Left ventricle myocardium inferior (tissue), 1 donor: ENCODE measurements around the gene GEN1. TPM values are rescaled to one million over a fixed set of nuclear protein-coding genes. Genes with fewer than 3 reads are reported as not detected.

Experiments used
- DNase-seq: peaks from one replicate; pipeline ENCODE4 v3.0.0-alpha.2; 2020
- H3K27ac ChIP-seq: fragments of 200-600 bp; replicated peaks from 2 replicates; pipeline ENCODE4 v1.8.0; 2021
- H3K27me3 ChIP-seq: fragments of 200-600 bp; 2 replicates; pipeline ENCODE4 v1.8.0; 2021; ENCODE audit warnings: low read depth
- H3K36me3 ChIP-seq: fragments of 200-600 bp; 2 replicates; pipeline ENCODE4 v1.8.0; 2021
- H3K4me1 ChIP-seq: fragments of 200-600 bp; 2 replicates; pipeline ENCODE4 v1.8.0; 2021
- H3K4me3 ChIP-seq: fragments of 200-600 bp; 2 replicates; pipeline ENCODE4 v1.8.0; 2021; ENCODE audit warnings: mild to moderate bottlenecking, moderate library complexity
- H3K9me3 ChIP-seq: fragments of 200-600 bp; replicated peaks from 2 replicates; pipeline ENCODE4 v1.8.0; 2021
- intact Hi-C: fragments of 100-400 bp; cut with micrococcal nuclease; formaldehyde crosslinking; loops from one replicate; pipeline ENCODE4 v1.11.0; 2022
- total RNA-seq: library from RNA; stranded (reverse); fragmentation: NEBNext Ultra II Directional; extraction: Animal tissue kit (Norgen Biotek cat#: 25700); gene quantifications from one replicate; pipeline ENCODE4 v1.2.1, GENCODE V29; 2021
- TF ChIP-seq, protein P1 (sequence below): fragments of 200-600 bp; IDR thresholded peaks from 2 replicates; pipeline ENCODE4 v1.8.0; 2021; ENCODE audit warnings: antibody characterized with exemption, mild to moderate bottlenecking, borderline replicate concordance
- donor health status: DM: no; HTN: yes; CAD: no; lungs with severe emphysema.

Gene GEN1
- total RNA-seq, 1 donor from 2014 or later: 4.3 TPM

GRCh38 chr2:17803497-17803896 is 49.6 kb downstream of the GEN1 start:
- H3K4me3 ChIP-seq: no peak overlapping the region
- no peaks in the 10 kb centered on the region for H3K27me3 ChIP-seq
- no peak for DNase-seq
- peaks cover 24% of the 10 kb centered on the region for H3K4me1 ChIP-seq
- H3K27ac ChIP-seq: no peak overlapping the region
- TF ChIP-seq, protein P1, sequence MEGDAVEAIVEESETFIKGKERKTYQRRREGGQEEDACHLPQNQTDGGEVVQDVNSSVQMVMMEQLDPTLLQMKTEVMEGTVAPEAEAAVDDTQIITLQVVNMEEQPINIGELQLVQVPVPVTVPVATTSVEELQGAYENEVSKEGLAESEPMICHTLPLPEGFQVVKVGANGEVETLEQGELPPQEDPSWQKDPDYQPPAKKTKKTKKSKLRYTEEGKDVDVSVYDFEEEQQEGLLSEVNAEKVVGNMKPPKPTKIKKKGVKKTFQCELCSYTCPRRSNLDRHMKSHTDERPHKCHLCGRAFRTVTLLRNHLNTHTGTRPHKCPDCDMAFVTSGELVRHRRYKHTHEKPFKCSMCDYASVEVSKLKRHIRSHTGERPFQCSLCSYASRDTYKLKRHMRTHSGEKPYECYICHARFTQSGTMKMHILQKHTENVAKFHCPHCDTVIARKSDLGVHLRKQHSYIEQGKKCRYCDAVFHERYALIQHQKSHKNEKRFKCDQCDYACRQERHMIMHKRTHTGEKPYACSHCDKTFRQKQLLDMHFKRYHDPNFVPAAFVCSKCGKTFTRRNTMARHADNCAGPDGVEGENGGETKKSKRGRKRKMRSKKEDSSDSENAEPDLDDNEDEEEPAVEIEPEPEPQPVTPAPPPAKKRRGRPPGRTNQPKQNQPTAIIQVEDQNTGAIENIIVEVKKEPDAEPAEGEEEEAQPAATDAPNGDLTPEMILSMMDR: no peak
- H3K9me3 ChIP-seq: no peaks in the 10 kb centered on the region
- no peaks in the 10 kb centered on the region for H3K36me3 ChIP-seq
- intact Hi-C loops: no loop called here

DNA sequence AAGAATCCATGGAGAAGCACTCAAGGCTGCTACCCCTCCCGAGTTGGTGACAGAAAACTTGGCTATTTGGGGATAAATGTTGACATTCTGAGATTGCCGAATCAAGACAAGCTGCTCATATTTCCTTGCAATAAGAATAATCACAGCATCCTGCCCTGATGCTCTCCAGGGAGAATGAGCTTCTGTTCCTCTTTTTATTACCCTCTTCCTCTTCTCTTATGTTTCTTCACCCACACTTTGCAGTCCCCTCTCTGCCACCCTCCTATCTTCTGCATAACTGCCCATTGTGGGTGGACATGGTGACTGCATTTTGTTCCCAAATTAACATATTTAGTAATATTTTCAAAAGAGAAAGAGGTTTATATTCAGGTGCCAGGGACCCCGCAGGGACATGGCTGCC is 50.4 kb downstream of the GEN1 start:
- no peak for DNase-seq
- no peaks in the 10 kb centered on the region for H3K27me3 ChIP-seq
- intact Hi-C loops: no loop called here
- peaks cover 22% of the 10 kb centered on the region for H3K4me1 ChIP-seq
- H3K9me3 ChIP-seq: no peaks in the 10 kb centered on the region
- H3K27ac ChIP-seq: peak overlapping the region; percentile 39
- H3K4me3 ChIP-seq: no peak overlapping the region
- TF ChIP-seq, protein P1: no peak
- no peaks in the 10 kb centered on the region for H3K36me3 ChIP-seq

DNA sequence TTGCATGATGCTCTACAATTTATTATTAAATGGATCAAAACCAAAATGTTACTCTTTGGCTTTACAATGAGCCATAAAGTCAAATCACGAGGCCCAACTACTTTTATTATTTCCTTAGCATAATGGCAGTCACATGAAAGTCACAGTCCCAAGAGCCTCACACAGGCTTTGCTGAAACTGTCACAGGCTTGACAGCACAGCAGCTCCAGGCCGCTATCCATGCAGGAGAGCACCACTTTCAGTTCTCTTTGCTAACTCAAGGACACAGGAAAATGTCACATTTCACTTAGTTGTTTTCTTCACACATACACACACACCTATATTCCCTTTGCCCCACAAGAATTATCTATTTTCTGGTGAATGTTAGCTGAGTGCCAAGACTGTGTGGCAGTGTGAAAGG is 51.2 kb downstream of the GEN1 start:
- H3K9me3 ChIP-seq: no peaks in the 10 kb centered on the region
- TF ChIP-seq, protein P1: no peak
- intact Hi-C loops: no loop called here
- H3K4me1 ChIP-seq: peaks cover 15% of the 10 kb centered on the region
- no peaks in the 10 kb centered on the region for H3K36me3 ChIP-seq
- no peaks in the 10 kb centered on the region for H3K27me3 ChIP-seq
- no peak for DNase-seq
- H3K4me3 ChIP-seq: no peak overlapping the region
- peak overlapping the region; percentile 39 for H3K27ac ChIP-seq

GRCh38 chr2:17805717-17806363 is 51.9 kb downstream of the GEN1 start:
- TF ChIP-seq, protein P1: no peak
- Histone ChIP-seq H3K4me3 (no peak overlapping the region), H3K27me3 (no peaks in the 10 kb centered on the region), H3K36me3 (no peaks in the 10 kb centered on the region), H3K9me3 (no peaks in the 10 kb centered on the region), H3K4me1 (peaks cover 8% of the 10 kb centered on the region), H3K27ac (peak overlapping the region; percentile 39)
- intact Hi-C loops: no loop called here
- no peak for DNase-seq

DNA sequence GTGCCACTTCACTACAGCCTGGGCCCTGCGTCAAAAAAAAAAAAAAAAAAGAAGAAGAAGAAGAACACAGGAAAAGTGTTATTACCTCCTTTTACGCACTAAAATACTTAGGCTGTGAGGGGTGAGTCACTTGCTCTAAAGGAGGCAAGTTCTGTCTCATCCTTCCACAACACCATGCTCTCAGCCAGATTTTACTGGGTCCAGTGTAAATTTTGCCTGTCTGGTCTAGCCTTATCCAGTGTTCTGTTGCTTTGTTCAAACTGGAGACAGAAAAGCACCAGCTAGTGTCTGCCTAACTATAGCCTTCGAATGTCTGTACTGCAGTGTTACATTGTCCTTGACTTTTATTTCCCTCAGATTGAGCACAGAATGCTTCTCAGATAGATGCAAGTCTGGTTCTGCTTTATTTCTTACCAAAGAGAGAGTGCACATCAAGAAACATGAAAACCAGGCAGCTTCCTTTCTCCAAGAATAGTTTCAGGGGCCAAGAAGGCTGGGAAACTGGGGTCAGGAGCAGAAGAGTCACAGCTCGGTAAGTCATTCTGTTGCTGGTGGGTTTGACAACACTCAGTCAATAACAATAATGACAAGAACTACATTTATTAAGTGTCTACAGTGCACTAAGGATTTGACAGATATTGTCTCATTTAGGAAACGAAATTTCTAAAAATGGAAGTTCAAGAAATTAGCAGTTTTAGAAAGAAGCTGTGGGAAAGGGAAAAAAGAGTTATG is 59.2 kb downstream of the GEN1 start:
- Histone ChIP-seq H3K4me3 (peak overlapping the region; percentile 9), H3K4me1 (peaks cover 12% of the 10 kb centered on the region), H3K9me3 (no peaks in the 10 kb centered on the region), H3K36me3 (no peaks in the 10 kb centered on the region), H3K27me3 (no peaks in the 10 kb centered on the region), H3K27ac (peak overlapping the region; percentile 74)
- intact Hi-C loops: no loop called here
- TF ChIP-seq, protein P1: no peak
- no peak for DNase-seq
